CD4-positive, CD25-positive, alpha-beta regulatory T cell (primary cell): ENCODE measurements around the gene BCL2. TPM values are rescaled to one million over a fixed set of nuclear protein-coding genes. Genes with fewer than 3 reads are reported as not detected.

Source experiments
- ATAC-seq, 2 donors: fragments of 150-1000 bp; cut with Tn5 transposase; one replicate each; pipeline ENCODE4 v1.10.0; 2021; ENCODE audit warnings: low read depth in 2 of 2, moderate number of reproducible peaks in 2 of 2, moderate library complexity in 1 of 2
- DNase-seq, 3 donors: peaks; one replicate each; pipeline versions ENCODE4 v3.0.0 to v3.0.0-alpha.2; 2012 to 2022; ENCODE audit warnings: mixed read lengths in 1 of 3
- H3K27ac ChIP-seq: one replicate; pipeline ENCODE4 v1.7.0; 2013; ENCODE audit warnings: mild to moderate bottlenecking, low read length; ENCODE audit not compliant: insufficient read depth, poor library complexity, severe bottlenecking
- H3K27me3 ChIP-seq: one replicate; pipeline ENCODE4 v1.7.0; 2013; ENCODE audit warnings: low read length; ENCODE audit not compliant: control insufficient read depth, insufficient read depth
- H3K36me3 ChIP-seq: one replicate; pipeline ENCODE4 v1.7.0; 2013; ENCODE audit warnings: mild to moderate bottlenecking, low read length, moderate library complexity; ENCODE audit not compliant: control insufficient read depth, insufficient read depth
- H3K4me1 ChIP-seq: 2 replicates; pipeline ENCODE4 v1.7.0; 2013; ENCODE audit warnings: mild to moderate bottlenecking, low read length; ENCODE audit not compliant: insufficient read depth, control insufficient read depth, poor library complexity, severe bottlenecking
- H3K4me3 ChIP-seq: one replicate; pipeline ENCODE4 v1.7.0; 2013; ENCODE audit warnings: low read depth, mild to moderate bottlenecking, low read length, moderate library complexity
- H3K9me3 ChIP-seq, 2 experiments: 1 replicate in 1 of 2; 2 replicates in 1 of 2; pipeline ENCODE4 v1.7.0; 2013; ENCODE audit warnings: low read length in 2 of 2, mild to moderate bottlenecking in 1 of 2, moderate library complexity in 1 of 2; ENCODE audit not compliant: control insufficient read depth in 2 of 2
- H3K27ac Mint-ChIP-seq, 3 donors: one replicate each; pipeline ENCODE4 v1.8.0; 2020 to 2022; ENCODE audit warnings: mild to moderate bottlenecking in 3 of 3, mixed read lengths in 3 of 3, moderate library complexity in 2 of 3
- H3K27me3 Mint-ChIP-seq: one replicate; pipeline ENCODE4 v1.8.0; 2022; ENCODE audit warnings: mild to moderate bottlenecking, mixed read lengths
- H3K36me3 Mint-ChIP-seq: one replicate; pipeline ENCODE4 v1.8.0; 2020; ENCODE audit warnings: mixed read lengths
- H3K4me1 Mint-ChIP-seq, 4 donors: one replicate each; pipeline ENCODE4 v1.8.0; 2020 to 2022; ENCODE audit warnings: mixed read lengths in 4 of 4, mild to moderate bottlenecking in 1 of 4
- H3K4me3 Mint-ChIP-seq, 4 donors: one replicate each; pipeline ENCODE4 v1.8.0; 2020 to 2022; ENCODE audit warnings: mild to moderate bottlenecking in 4 of 4, mixed read lengths in 4 of 4, moderate library complexity in 3 of 4
- H3K9me3 Mint-ChIP-seq, 7 donors: one replicate each; pipeline ENCODE4 v1.8.0; 2020 to 2022; ENCODE audit warnings: mixed read lengths in 7 of 7, mild to moderate bottlenecking in 3 of 7, moderate library complexity in 2 of 7
- polyA plus RNA-seq, 4 donors: library from polyadenylated mRNA; unstranded; fragments of 300-500 nt; fragmentation: Illumina TruSeq; gene quantifications; one replicate each; pipeline ENCODE4 v1.2.3, GENCODE V29; 2021
- total RNA-seq: library from RNA; stranded (reverse); gene quantifications from one replicate; pipeline ENCODE4 v1.2.3, GENCODE V29; 2022

BCL2 gene
- total and polyA plus RNA-seq, 5 donors from 2014 or later = 19.1 to 125 (median 31.1) TPM

GRCh38 chr18:63247506-63247905 lies 72.1 kb downstream of the BCL2 start:
- H3K36me3 Mint-ChIP-seq = peaks cover 59% of the 10 kb centered on the region
- Histone ChIP-seq H3K9me3 (no peaks in the 10 kb centered on the region), H3K4me3 (no peak overlapping the region), H3K27ac (no peak overlapping the region), H3K27me3 (no peaks in the 10 kb centered on the region), H3K36me3 (peaks cover under 1% of the 10 kb centered on the region), H3K4me1 (no peaks in the 10 kb centered on the region)
- H3K27me3 Mint-ChIP-seq = no peaks in the 10 kb centered on the region
- no peak for ATAC-seq
- H3K27ac Mint-ChIP-seq = peak overlapping the region in 1 of 3 donors; percentile 38
- no peak overlapping the region for H3K4me3 Mint-ChIP-seq
- H3K4me1 Mint-ChIP-seq = peaks cover 30 to 77% (median 55%) of the 10 kb centered on the region in 4 donors
- DNase-seq = no peak
- peaks cover 0 to 4% (median 0%) of the 10 kb centered on the region in 7 donors for H3K9me3 Mint-ChIP-seq

GRCh38 chr18:63245600-63245999 lies 74.0 kb downstream of the BCL2 start:
- Mint-ChIP-seq H3K4me3 (peak overlapping the region in 1 of 4 donors; percentile 31), H3K36me3 (peaks cover 71% of the 10 kb centered on the region), H3K27ac (peak overlapping the region in 1 of 3 donors; percentile 60), H3K27me3 (no peaks in the 10 kb centered on the region), H3K9me3 (peaks cover 0 to 4% (median 0%) of the 10 kb centered on the region in 7 donors), H3K4me1 (peaks cover 44 to 86% (median 67%) of the 10 kb centered on the region in 4 donors)
- Histone ChIP-seq H3K4me1 (no peaks in the 10 kb centered on the region), H3K4me3 (no peak overlapping the region), H3K27ac (no peak overlapping the region), H3K27me3 (no peaks in the 10 kb centered on the region), H3K9me3 (no peaks in the 10 kb centered on the region), H3K36me3 (peaks cover 18% of the 10 kb centered on the region)
- DNase-seq (no peak), ATAC-seq (no peak)

- DNase-seq (no peak), ATAC-seq (no peak)
- H3K4me1 ChIP-seq = peaks cover 4% of the 10 kb centered on the region
- no peaks in the 10 kb centered on the region for H3K9me3 ChIP-seq
- H3K27me3 ChIP-seq = no peaks in the 10 kb centered on the region
- no peak overlapping the region for H3K4me3 ChIP-seq
- no peak overlapping the region for H3K27ac ChIP-seq
- Mint-ChIP-seq H3K4me3 (no peak overlapping the region), H3K9me3 (peaks cover 0 to 4% (median 0%) of the 10 kb centered on the region in 7 donors), H3K4me1 (peaks cover 37 to 80% (median 63%) of the 10 kb centered on the region in 4 donors), H3K36me3 (peaks cover 63% of the 10 kb centered on the region), H3K27me3 (no peaks in the 10 kb centered on the region), H3K27ac (peak overlapping the region; percentile 28 to 62 (median 56))
- peaks cover 19% of the 10 kb centered on the region for H3K36me3 ChIP-seq
These were observed 75.0 kb downstream of the BCL2 start for GRCh38 chr18:63244607-63245006.

GRCh38 chr18:63241760-63242159 lies 77.8 kb downstream of the BCL2 start:
- H3K4me3 Mint-ChIP-seq = no peak overlapping the region
- DNase-seq (no peak), ATAC-seq (no peak)
- no peaks in the 10 kb centered on the region for H3K27me3 Mint-ChIP-seq
- peak overlapping the region in 2 of 3 donors; percentile 29 to 55 for H3K27ac Mint-ChIP-seq
- H3K36me3 ChIP-seq = peaks cover 34% of the 10 kb centered on the region
- peaks cover 0 to 3% (median 0%) of the 10 kb centered on the region in 7 donors for H3K9me3 Mint-ChIP-seq
- no peak overlapping the region for H3K4me3 ChIP-seq
- H3K4me1 Mint-ChIP-seq = peaks cover 38 to 72% (median 64%) of the 10 kb centered on the region in 4 donors
- peaks cover 59% of the 10 kb centered on the region for H3K36me3 Mint-ChIP-seq
- no peak overlapping the region for H3K27ac ChIP-seq
- no peaks in the 10 kb centered on the region for H3K27me3 ChIP-seq
- H3K4me1 ChIP-seq = peaks cover 4% of the 10 kb centered on the region
- no peaks in the 10 kb centered on the region for H3K9me3 ChIP-seq

- Mint-ChIP-seq H3K27me3 (no peaks in the 10 kb centered on the region), H3K9me3 (peaks cover 0 to under 1% (median 0%) of the 10 kb centered on the region in 7 donors), H3K4me1 (peaks cover 39 to 72% (median 67%) of the 10 kb centered on the region in 4 donors), H3K27ac (peak overlapping the region in 1 of 3 donors; percentile 28), H3K36me3 (peaks cover 60% of the 10 kb centered on the region), H3K4me3 (no peak overlapping the region)
- Histone ChIP-seq H3K27ac (no peak overlapping the region), H3K4me3 (no peak overlapping the region), H3K36me3 (peaks cover 39% of the 10 kb centered on the region), H3K4me1 (peaks cover 4% of the 10 kb centered on the region), H3K27me3 (no peaks in the 10 kb centered on the region), H3K9me3 (no peaks in the 10 kb centered on the region)
- DNase-seq (no peak), ATAC-seq (no peak)
These were observed 78.3 kb downstream of the BCL2 start for GRCh38 chr18:63241317-63241712.

- H3K4me1 Mint-ChIP-seq = peaks cover 43 to 73% (median 67%) of the 10 kb centered on the region in 4 donors
- peaks cover 66% of the 10 kb centered on the region for H3K36me3 Mint-ChIP-seq
- DNase-seq (no peak), ATAC-seq (no peak)
- no peaks in the 10 kb centered on the region for H3K9me3 ChIP-seq
- H3K9me3 Mint-ChIP-seq = peaks cover 0 to 2% (median 0%) of the 10 kb centered on the region in 7 donors
- H3K27ac Mint-ChIP-seq = peak overlapping the region in 1 of 3 donors; percentile 25
- H3K36me3 ChIP-seq = peaks cover 39% of the 10 kb centered on the region
- H3K4me3 Mint-ChIP-seq = no peak overlapping the region
- peaks cover 4% of the 10 kb centered on the region for H3K4me1 ChIP-seq
- H3K27me3 ChIP-seq = no peaks in the 10 kb centered on the region
- no peak overlapping the region for H3K4me3 ChIP-seq
- no peak overlapping the region for H3K27ac ChIP-seq
- H3K27me3 Mint-ChIP-seq = no peaks in the 10 kb centered on the region
These were observed 78.8 kb downstream of the BCL2 start for GRCh38 chr18:63240531-63241316.

- Histone ChIP-seq H3K27ac (no peak overlapping the region), H3K4me1 (peaks cover 13% of the 10 kb centered on the region), H3K27me3 (no peaks in the 10 kb centered on the region), H3K4me3 (no peak overlapping the region), H3K36me3 (peaks cover 39% of the 10 kb centered on the region), H3K9me3 (no peaks in the 10 kb centered on the region)
- no peaks in the 10 kb centered on the region for H3K27me3 Mint-ChIP-seq
- H3K27ac Mint-ChIP-seq = peak overlapping the region; percentile 64 to 79 (median 67)
- peaks cover 47 to 75% (median 65%) of the 10 kb centered on the region in 4 donors for H3K4me1 Mint-ChIP-seq
- H3K4me3 Mint-ChIP-seq = no peak overlapping the region
- H3K36me3 Mint-ChIP-seq = peaks cover 62% of the 10 kb centered on the region
- ATAC-seq (peak in 1 of 2 donors; percentile 15), DNase-seq (no peak)
- H3K9me3 Mint-ChIP-seq = peaks cover 0 to 5% (median 0%) of the 10 kb centered on the region in 7 donors
These were observed 80.9 kb downstream of the BCL2 start for GRCh38 chr18:63238693-63239075.
